ENCODE results near the gene HESX1. TPM values are rescaled to one million over a fixed set of nuclear protein-coding genes. Genes with fewer than 3 reads are reported as not detected.

HESX1 gene
- total RNA-seq, 2 experiments from 2014 or later, result 4.7 to 6.9 TPM

GRCh38 chr3:57155310-57155643, 44.5 kb downstream of the HESX1 start:
- BruUV-seq (replicated peaks), result no TSS peak
- H3K27ac ChIP-seq (ENCODE audit: low read depth, low read length, poor library complexity, severe bottlenecking), result no peak overlapping the region
- no peak overlapping the region for H3K4me3 ChIP-seq (ENCODE audit: low read depth, low read length, poor library complexity, severe bottlenecking)
- H3K4me2 ChIP-seq (ENCODE audit: low read length), result no peak overlapping the region
- intact Hi-C loops (cut with micrococcal nuclease; ENCODE audit: unreplicated experiment), result no loop called here
- H2AFZ ChIP-seq (ENCODE audit: low read length), result no peak overlapping the region
- H3K9me3 ChIP-seq (ENCODE audit: low read length), result no peaks in the 10 kb centered on the region
- ChIA-PET POLR2A (no interaction called here), CTCF (ENCODE audit: unreplicated experiment) (no interaction called here)
- H3K4me1 ChIP-seq (ENCODE audit: insufficient read depth, low read length, poor library complexity, severe bottlenecking), result peaks cover 10% of the 10 kb centered on the region
- no peaks in the 10 kb centered on the region for H3K36me3 ChIP-seq (ENCODE audit: insufficient read depth, low read length)
- no peak for DNase-seq (ENCODE audit: low spot score)
- TF ChIP-seq CTCF (conservative IDR thresholded peaks at IDR 0.05; ENCODE audit: low read length) (no peak), EZH2phosphoT487 (IDR thresholded peaks at IDR 0.05; ENCODE audit: borderline replicate concordance, low read depth, low read length) (no peak)
- H3K9me2 ChIP-seq (ENCODE audit: insufficient read depth, low read length), result no peaks in the 10 kb centered on the region
- no peaks in the 10 kb centered on the region for H3K79me2 ChIP-seq (ENCODE audit: insufficient read depth, low read depth, low read length)
- H4K20me1 ChIP-seq (ENCODE audit: insufficient read depth, low read length), result no peaks in the 10 kb centered on the region

GRCh38 chr3:57154470-57155309, 45.1 kb downstream of the HESX1 start:
- no peaks in the 10 kb centered on the region for H3K79me2 ChIP-seq (ENCODE audit: insufficient read depth, low read depth, low read length)
- no peaks in the 10 kb centered on the region for H3K9me2 ChIP-seq (ENCODE audit: insufficient read depth, low read length)
- H3K36me3 ChIP-seq (ENCODE audit: insufficient read depth, low read length), result no peaks in the 10 kb centered on the region
- BruUV-seq (replicated peaks), result no TSS peak
- TF ChIP-seq EZH2phosphoT487 (IDR thresholded peaks at IDR 0.05; ENCODE audit: borderline replicate concordance, low read depth, low read length), result no peak
- TF ChIP-seq CTCF (conservative IDR thresholded peaks at IDR 0.05; ENCODE audit: low read length), result no peak
- POLR2A ChIA-PET, result interaction anchor here (0.6 kb wide), 1 partner anchor 42 kb away, joined by 3 read pairs; no protein-coding TSS in a partner anchor
- H3K4me1 ChIP-seq (ENCODE audit: insufficient read depth, low read length, poor library complexity, severe bottlenecking), result peaks cover 10% of the 10 kb centered on the region
- no peaks in the 10 kb centered on the region for H3K9me3 ChIP-seq (ENCODE audit: low read length)
- intact Hi-C loops (cut with micrococcal nuclease; ENCODE audit: unreplicated experiment), result no loop called here
- H4K20me1 ChIP-seq (ENCODE audit: insufficient read depth, low read length), result no peaks in the 10 kb centered on the region
- DNase-seq (ENCODE audit: low spot score), result no peak
- no peak overlapping the region for H3K4me2 ChIP-seq (ENCODE audit: low read length)
- CTCF ChIA-PET (ENCODE audit: unreplicated experiment), result no interaction called here
- no peak overlapping the region for H2AFZ ChIP-seq (ENCODE audit: low read length)
- H3K4me3 ChIP-seq (ENCODE audit: low read depth, low read length, poor library complexity, severe bottlenecking), result no peak overlapping the region
- no peak overlapping the region for H3K27ac ChIP-seq (ENCODE audit: low read depth, low read length, poor library complexity, severe bottlenecking)

Measured in OCI-LY7 (cell line).